Caco-2 (cell line): Measurements from ENCODE around the gene PTPN6. TPM values are rescaled to one million over a fixed set of nuclear protein-coding genes. Genes with fewer than 3 reads are reported as not detected.

Source experiments
- BruUV-seq: library from RNA; stranded (reverse); fragments of 400-500 nt; replicated peaks from 2 replicates; lab custom pipeline; 2021; lab: Mats Ljungman, UMichigan
- CTCF ChIA-PET: fragments of 300-600 bp; sonication (Branson Sonifier 250); formaldehyde crosslinking; loops from one replicate; lab custom pipeline; 2022; ENCODE audit warnings: antibody characterized with exemption; lab: Charles Lee
- POLR2A ChIA-PET: fragments of 300-600 bp; sonication (Branson Sonifier 250); formaldehyde crosslinking; loops from one replicate; lab custom pipeline; 2022; ENCODE audit warnings: antibody characterized with exemption; lab: Charles Lee
- DNase-seq, 2 experiments: peaks; one replicate each; pipeline versions ENCODE4 v3.0.0 to v3.0.0-alpha.2; 2020 to 2022
- H3K27me3 ChIP-seq: replicated peaks from 2 replicates; pipeline ENCODE4 v1.6.0; 2011; ENCODE audit warnings: low read length; ENCODE audit not compliant: control insufficient read depth, insufficient read depth
- H3K36me3 ChIP-seq: 2 replicates; pipeline ENCODE4 v1.5.1; 2011; ENCODE audit warnings: low read length; ENCODE audit not compliant: control insufficient read depth, insufficient read depth
- H3K4me1 ChIP-seq: fragments of 250-450 bp; sonication (Bioruptor Pico); 2 replicates; pipeline ENCODE4 v1.5.1; 2020; ENCODE audit warnings: mild to moderate bottlenecking
- H3K4me3 ChIP-seq: 2 replicates; pipeline ENCODE4 v1.5.1; 2011; ENCODE audit warnings: low read depth, mild to moderate bottlenecking, control low read depth, low read length
- H3K9me3 ChIP-seq: fragments of 250-450 bp; sonication (Bioruptor Pico); 2 replicates; pipeline ENCODE4 v1.5.1; 2020; ENCODE audit warnings: mild to moderate bottlenecking, moderate library complexity
- H3K27ac Mint-ChIP-seq: one replicate; pipeline ENCODE4 v1.8.0; 2022; ENCODE audit warnings: mixed read lengths; ENCODE audit not compliant: unreplicated experiment
- H3K27me3 Mint-ChIP-seq: one replicate; pipeline ENCODE4 v1.8.0; 2022; ENCODE audit warnings: mixed read lengths; ENCODE audit not compliant: insufficient read depth, unreplicated experiment
- H3K36me3 Mint-ChIP-seq: one replicate; pipeline ENCODE4 v1.8.0; 2022; ENCODE audit warnings: mild to moderate bottlenecking, mixed read lengths; ENCODE audit not compliant: insufficient read depth, unreplicated experiment
- H3K4me1 Mint-ChIP-seq: one replicate; pipeline ENCODE4 v1.8.0; 2022; ENCODE audit warnings: low read depth, mixed read lengths; ENCODE audit not compliant: unreplicated experiment
- H3K4me3 Mint-ChIP-seq: one replicate; pipeline ENCODE4 v1.8.0; 2022; ENCODE audit warnings: mild to moderate bottlenecking, moderate library complexity, mixed read lengths; ENCODE audit not compliant: unreplicated experiment
- H3K9me3 Mint-ChIP-seq: one replicate; pipeline ENCODE4 v1.8.0; 2022; ENCODE audit warnings: mixed read lengths; ENCODE audit not compliant: unreplicated experiment
- intact Hi-C: fragments of 100-400 bp; cut with micrococcal nuclease; formaldehyde crosslinking; loops from one replicate; pipeline ENCODE4 v1.10.0; 2022; ENCODE audit not compliant: unreplicated experiment
- total RNA-seq: library from RNA; stranded (reverse); gene quantifications from 2 replicates; pipeline ENCODE4 v1.2.3, GENCODE V29; 2022
- TF ChIP-seq, protein P1 (sequence below), 2 experiments: fragments of 200-600 bp in 1 of 2; IDR thresholded peaks; 1 replicate in 1 of 2; 2 replicates in 1 of 2; pipeline versions ENCODE4 v1.5.1 to v1.8.0; 2011 to 2022; ENCODE audit warnings: antibody characterized with exemption in 1 of 2, control low read depth in 1 of 2, inconsistent platforms in 1 of 2, low read depth in 1 of 2, low read length in 1 of 2, mild to moderate bottlenecking in 1 of 2, moderate library complexity in 1 of 2; ENCODE audit not compliant: insufficient read depth in 1 of 2, severe bottlenecking in 1 of 2, unreplicated experiment in 1 of 2

Gene PTPN6
- total RNA-seq, 1 experiment from 2014 or later = 43.9 TPM

DNA sequence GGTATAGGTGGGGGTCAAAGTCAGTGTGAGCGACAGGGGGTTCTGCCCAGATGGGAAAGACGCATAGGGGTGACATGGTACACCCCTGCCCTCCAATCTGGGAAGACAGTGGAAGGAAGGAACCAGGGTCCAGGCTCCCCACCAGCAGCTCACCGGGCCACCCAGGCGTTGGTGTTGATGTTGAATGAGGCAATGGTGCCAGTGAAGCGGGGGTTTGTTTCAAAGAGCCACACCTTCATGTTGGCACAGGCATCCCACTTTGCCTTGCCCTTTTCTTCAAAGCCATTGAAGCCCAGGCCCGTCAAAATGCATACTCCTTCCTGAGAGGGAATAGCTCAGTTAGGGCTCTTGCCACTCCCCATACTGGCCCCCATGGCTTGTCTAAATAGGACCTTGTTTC is 27.0 kb downstream of the PTPN6 start:
- no peaks in the 10 kb centered on the region for H3K9me3 Mint-ChIP-seq
- H3K9me3 ChIP-seq = no peaks in the 10 kb centered on the region
- peaks cover 98% of the 10 kb centered on the region for H3K36me3 Mint-ChIP-seq
- peaks cover 16% of the 10 kb centered on the region for H3K36me3 ChIP-seq
- ChIA-PET POLR2A (interaction anchor here (0.6 to 1.5 kb wide), 4 partner anchors 16 to 127 kb away, joined by 4 to 6 read pairs (median 4); partner anchors contain the start of gene LPCAT3), CTCF (interaction anchor here (2.9 kb wide), 1 partner anchor 40 kb away, joined by 11 read pairs; the partner anchor contains the start of gene LPCAT3)
- no peak overlapping the region for H3K4me3 ChIP-seq
- peak overlapping the region; percentile 17 for H3K4me3 Mint-ChIP-seq
- H3K27me3 ChIP-seq = no peaks in the 10 kb centered on the region
- peak overlapping the region; percentile 98 for H3K27ac Mint-ChIP-seq
- no peak for DNase-seq
- H3K4me1 Mint-ChIP-seq = peaks cover 71% of the 10 kb centered on the region
- H3K27me3 Mint-ChIP-seq = no peaks in the 10 kb centered on the region
- peaks cover 58% of the 10 kb centered on the region for H3K4me1 ChIP-seq
- TF ChIP-seq, protein P1, sequence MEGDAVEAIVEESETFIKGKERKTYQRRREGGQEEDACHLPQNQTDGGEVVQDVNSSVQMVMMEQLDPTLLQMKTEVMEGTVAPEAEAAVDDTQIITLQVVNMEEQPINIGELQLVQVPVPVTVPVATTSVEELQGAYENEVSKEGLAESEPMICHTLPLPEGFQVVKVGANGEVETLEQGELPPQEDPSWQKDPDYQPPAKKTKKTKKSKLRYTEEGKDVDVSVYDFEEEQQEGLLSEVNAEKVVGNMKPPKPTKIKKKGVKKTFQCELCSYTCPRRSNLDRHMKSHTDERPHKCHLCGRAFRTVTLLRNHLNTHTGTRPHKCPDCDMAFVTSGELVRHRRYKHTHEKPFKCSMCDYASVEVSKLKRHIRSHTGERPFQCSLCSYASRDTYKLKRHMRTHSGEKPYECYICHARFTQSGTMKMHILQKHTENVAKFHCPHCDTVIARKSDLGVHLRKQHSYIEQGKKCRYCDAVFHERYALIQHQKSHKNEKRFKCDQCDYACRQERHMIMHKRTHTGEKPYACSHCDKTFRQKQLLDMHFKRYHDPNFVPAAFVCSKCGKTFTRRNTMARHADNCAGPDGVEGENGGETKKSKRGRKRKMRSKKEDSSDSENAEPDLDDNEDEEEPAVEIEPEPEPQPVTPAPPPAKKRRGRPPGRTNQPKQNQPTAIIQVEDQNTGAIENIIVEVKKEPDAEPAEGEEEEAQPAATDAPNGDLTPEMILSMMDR (IDR thresholded peaks at IDR 0.05; ENCODE audit: insufficient read depth in 1 of 2, low read depth in 1 of 2, low read length in 1 of 2, severe bottlenecking in 1 of 2, unreplicated experiment in 1 of 2) = no peak
- intact Hi-C loops = loop anchor here (1.0 kb wide), 1 partner anchor 65 kb away; no protein-coding TSS in a partner anchor
- no TSS peak for BruUV-seq

GRCh38 chr12:6978611-6979011 is 27.5 kb downstream of the PTPN6 start:
- H3K4me3 Mint-ChIP-seq = peak overlapping the region; percentile 17
- H3K27me3 ChIP-seq = no peaks in the 10 kb centered on the region
- POLR2A ChIA-PET = interaction anchor here (0.6 to 1.5 kb wide), 3 partner anchors 18 to 40 kb away, joined by 4 to 6 read pairs (median 4); partner anchors contain the start of gene LPCAT3
- intact Hi-C loops = loop anchor here (1.0 kb wide), 1 partner anchor 65 kb away; no protein-coding TSS in a partner anchor
- DNase-seq = peak; percentile 73 to 74
- CTCF ChIA-PET = interaction anchor here (2.9 kb wide), 1 partner anchor 40 kb away, joined by 11 read pairs; the partner anchor contains the start of gene LPCAT3
- H3K27ac Mint-ChIP-seq = peak overlapping the region; percentile 98
- BruUV-seq = no TSS peak
- peaks cover 98% of the 10 kb centered on the region for H3K36me3 Mint-ChIP-seq
- H3K4me3 ChIP-seq = no peak overlapping the region
- H3K4me1 ChIP-seq = peaks cover 60% of the 10 kb centered on the region
- no peaks in the 10 kb centered on the region for H3K9me3 ChIP-seq
- no peaks in the 10 kb centered on the region for H3K27me3 Mint-ChIP-seq
- H3K36me3 ChIP-seq = peaks cover 16% of the 10 kb centered on the region
- peaks cover 71% of the 10 kb centered on the region for H3K4me1 Mint-ChIP-seq
- H3K9me3 Mint-ChIP-seq = no peaks in the 10 kb centered on the region
- TF ChIP-seq, protein P1 (IDR thresholded peaks at IDR 0.05; ENCODE audit: insufficient read depth in 1 of 2, low read depth in 1 of 2, low read length in 1 of 2, severe bottlenecking in 1 of 2, unreplicated experiment in 1 of 2) = peak in 1 of 2 experiments; percentile 16

- H3K27me3 ChIP-seq = no peaks in the 10 kb centered on the region
- Mint-ChIP-seq H3K4me3 (peak overlapping the region; percentile 17), H3K9me3 (no peaks in the 10 kb centered on the region), H3K36me3 (peaks cover 94% of the 10 kb centered on the region), H3K4me1 (peaks cover 68% of the 10 kb centered on the region), H3K27me3 (no peaks in the 10 kb centered on the region), H3K27ac (peak overlapping the region; percentile 98)
- BruUV-seq = no TSS peak
- DNase-seq = no peak
- intact Hi-C loops = no loop called here
- TF ChIP-seq, protein P1 (IDR thresholded peaks at IDR 0.05; ENCODE audit: insufficient read depth in 1 of 2, low read depth in 1 of 2, low read length in 1 of 2, severe bottlenecking in 1 of 2, unreplicated experiment in 1 of 2) = no peak
- H3K9me3 ChIP-seq = no peaks in the 10 kb centered on the region
- POLR2A ChIA-PET = interaction anchor here (0.6 to 1.0 kb wide), 2 partner anchors 17 to 39 kb away, joined by 4 read pairs; partner anchors contain the start of gene LPCAT3
- CTCF ChIA-PET = interaction anchor here (2.9 kb wide), 1 partner anchor 39 kb away, joined by 11 read pairs; the partner anchor contains the start of gene LPCAT3
- no peak overlapping the region for H3K4me3 ChIP-seq
- H3K36me3 ChIP-seq = peaks cover 16% of the 10 kb centered on the region
- peaks cover 61% of the 10 kb centered on the region for H3K4me1 ChIP-seq
These were observed 27.9 kb downstream of the PTPN6 start for GRCh38 chr12:6979021-6979420.
